CD14-positive monocyte (primary cell): Measurements from ENCODE around the gene C1orf56. TPM values are rescaled to one million over a fixed set of nuclear protein-coding genes. Genes with fewer than 3 reads are reported as not detected.

Experiments
- DNase-seq, 3 donors: peaks; one replicate each; pipeline ENCODE4 v3.0.0-alpha.2; 2011 to 2022
- H2AFZ ChIP-seq: 2 replicates; pipeline ENCODE4 v1.6.0; 2012; ENCODE audit warnings: mild to moderate bottlenecking, low read depth, low read length, inconsistent platforms; ENCODE audit not compliant: insufficient read depth, poor library complexity, severe bottlenecking
- H3K27ac ChIP-seq, 2 donors: 1 replicate in 1 of 2; 2 replicates in 1 of 2; pipeline ENCODE4 v1.5.1; 2012 to 2013; ENCODE audit warnings: low read length in 2 of 2, control low read depth in 1 of 2, inconsistent platforms in 1 of 2, low read depth in 1 of 2, mild to moderate bottlenecking in 1 of 2
- H3K27me3 ChIP-seq, 2 donors: one replicate each; pipeline versions ENCODE4 v1.6.0 to v1.6.1; 2011 to 2013; ENCODE audit warnings: low read length in 2 of 2; ENCODE audit not compliant: control insufficient read depth in 2 of 2, insufficient read depth in 2 of 2
- H3K36me3 ChIP-seq, 2 donors: replicated peaks in 1 of 2; 1 replicate in 1 of 2; 2 replicates in 1 of 2; pipeline versions ENCODE4 v1.5.1 to v1.6.1; 2012 to 2013; ENCODE audit warnings: low read length in 2 of 2, control low read depth in 1 of 2, inconsistent platforms in 1 of 2, mild to moderate bottlenecking in 1 of 2; ENCODE audit not compliant: insufficient read depth in 2 of 2, control insufficient read depth in 1 of 2
- H3K4me1 ChIP-seq, 2 donors: 1 replicate in 1 of 2; 2 replicates in 1 of 2; pipeline versions ENCODE4 v1.5.1 to v1.6.1; 2012 to 2013; ENCODE audit warnings: low read length in 2 of 2, control low read depth in 1 of 2, inconsistent platforms in 1 of 2, mild to moderate bottlenecking in 1 of 2, moderate library complexity in 1 of 2; ENCODE audit not compliant: insufficient read depth in 2 of 2, control insufficient read depth in 1 of 2
- H3K4me2 ChIP-seq: replicated peaks from 2 replicates; pipeline ENCODE3; 2012; ENCODE audit warnings: low read length, moderate library complexity, mild to moderate bottlenecking; ENCODE audit not compliant: poor library complexity, severe bottlenecking; ENCODE audit errors: extremely low read depth
- H3K4me3 ChIP-seq, 3 experiments: fragments of 200-600 bp in 1 of 3; sonication (generic) in 1 of 3; replicated peaks in 1 of 3; 1 replicate in 2 of 3; 2 replicates in 1 of 3; pipeline ENCODE4 v1.5.1; 2011 to 2013; ENCODE audit warnings: low read length in 3 of 3, mild to moderate bottlenecking in 3 of 3, control low read depth in 2 of 3, low read depth in 2 of 3, inconsistent platforms in 1 of 3, moderate library complexity in 1 of 3
- H3K79me2 ChIP-seq: 2 replicates; pipeline ENCODE4 v1.6.0; 2012; ENCODE audit warnings: mild to moderate bottlenecking, control low read depth, inconsistent platforms, low read length, moderate library complexity; ENCODE audit not compliant: insufficient read depth
- H3K9ac ChIP-seq: 2 replicates; pipeline ENCODE4 v1.6.0; 2017; ENCODE audit warnings: low read length, mild to moderate bottlenecking; ENCODE audit not compliant: insufficient read depth, poor library complexity, severe bottlenecking
- H3K9me3 ChIP-seq, 2 donors: replicated peaks in 1 of 2; 1 replicate in 1 of 2; 2 replicates in 1 of 2; pipeline versions ENCODE4 v1.5.1 to v1.6.1; 2012 to 2013; ENCODE audit warnings: low read length in 2 of 2, control low read depth in 1 of 2; ENCODE audit not compliant: control insufficient read depth in 1 of 2, insufficient read depth in 1 of 2
- H4K20me1 ChIP-seq: 2 replicates; pipeline ENCODE4 v1.6.0; 2012; ENCODE audit warnings: mild to moderate bottlenecking, low read length, control low read depth, moderate library complexity; ENCODE audit not compliant: insufficient read depth
- H3K27ac Mint-ChIP-seq, 7 donors: one replicate each; pipeline ENCODE4 v1.8.0; 2020; ENCODE audit warnings: mild to moderate bottlenecking in 7 of 7, mixed read lengths in 7 of 7, moderate library complexity in 6 of 7, inconsistent platforms in 2 of 7
- H3K27me3 Mint-ChIP-seq, 3 donors: one replicate each; pipeline ENCODE4 v1.8.0; 2021 to 2022; ENCODE audit warnings: low read depth in 3 of 3, mild to moderate bottlenecking in 3 of 3, mixed read lengths in 3 of 3, moderate library complexity in 3 of 3, inconsistent platforms in 1 of 3
- H3K36me3 Mint-ChIP-seq, 2 donors: one replicate each; pipeline ENCODE4 v1.8.0; 2020; ENCODE audit warnings: mixed read lengths in 2 of 2, inconsistent platforms in 1 of 2, mild to moderate bottlenecking in 1 of 2
- H3K4me1 Mint-ChIP-seq: one replicate; pipeline ENCODE4 v1.8.0; 2020; ENCODE audit warnings: mild to moderate bottlenecking, mixed read lengths
- H3K4me3 Mint-ChIP-seq, 2 donors: one replicate each; pipeline ENCODE4 v1.8.0; 2020; ENCODE audit warnings: mild to moderate bottlenecking in 2 of 2, mixed read lengths in 2 of 2, moderate library complexity in 1 of 2
- H3K9me3 Mint-ChIP-seq, 7 donors: one replicate each; pipeline ENCODE4 v1.8.0; 2020 to 2022; ENCODE audit warnings: mixed read lengths in 7 of 7, mild to moderate bottlenecking in 6 of 7, moderate library complexity in 6 of 7, inconsistent platforms in 2 of 7
- WGBS: methylation state at CpG from one replicate; pipeline ENCODE4 v1.1.5; 2013; ENCODE audit warnings: missing lambda C conversion rate; ENCODE audit not compliant: insufficient coverage; 5-methylcytosine and 5-hydroxymethylcytosine counted together
- intact Hi-C, 2 donors: fragments of 100-400 bp; cut with micrococcal nuclease; formaldehyde crosslinking; loops; one replicate each; pipeline versions ENCODE4 v1.15.0 to v1.15.1; 2023
- polyA plus RNA-seq, 3 donors: library from polyadenylated mRNA; depleted of rRNA in 1 of 3; unstranded in 2 of 3; stranded (reverse) in 1 of 3; fragments of 300-500 nt in 2 of 3; fragments of >200 nt in 1 of 3; fragmentation: Illumina TruSeq in 2 of 3; gene quantifications; 1 replicate in 2 of 3; 2 replicates in 1 of 3; pipeline ENCODE4 v1.2.3, GENCODE V29; 2012 to 2021
- TF ChIP-seq, protein P1 (sequence below): fragments of 200-600 bp; IDR thresholded peaks from one replicate; pipeline ENCODE4 v1.8.0; 2022; ENCODE audit warnings: antibody characterized with exemption, mild to moderate bottlenecking

The C1orf56 gene
- polyA plus RNA-seq, 3 donors, result 0.60 to 1.5 (median 0.62) TPM

DNA sequence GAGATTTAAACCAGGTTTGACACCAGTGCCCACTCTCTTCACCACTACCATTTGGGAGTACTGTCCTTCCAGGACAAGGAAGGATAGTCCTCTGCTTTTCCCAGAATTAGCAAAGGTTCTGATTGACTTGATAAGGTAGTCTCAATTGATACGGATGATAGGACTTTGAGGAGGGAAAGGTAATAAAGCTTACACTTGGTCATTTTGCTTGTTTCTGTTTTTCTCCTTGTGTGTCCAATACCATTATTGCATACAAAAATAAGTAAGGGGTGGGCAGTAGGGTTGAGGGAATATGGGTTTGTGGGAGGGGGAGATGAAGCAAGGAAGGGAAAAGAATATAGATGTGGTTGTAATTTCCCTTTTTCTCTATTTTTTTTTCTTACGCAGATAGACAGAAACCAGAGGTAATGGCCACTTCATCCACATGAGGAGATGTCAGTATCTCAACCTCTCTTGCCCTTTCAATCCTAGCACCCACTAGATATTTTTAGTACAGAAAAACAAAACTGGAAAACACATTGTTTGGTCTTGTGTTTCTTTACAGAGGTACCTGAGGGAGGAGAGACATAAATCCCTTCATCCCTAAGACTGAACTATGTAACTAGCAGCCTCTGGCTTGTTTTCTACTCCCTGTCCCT is 2.6 kb downstream of the C1orf56 start:
- peaks cover 0 to 7% (median 0%) of the 10 kb centered on the region in 7 donors for H3K9me3 Mint-ChIP-seq
- Histone ChIP-seq H3K27ac (no peak overlapping the region), H3K4me3 (no peak overlapping the region), H3K4me1 (peaks cover 29 to 43% of the 10 kb centered on the region in 2 donors), H3K9me3 (no peaks in the 10 kb centered on the region), H3K27me3 (peaks cover 3 to 20% of the 10 kb centered on the region in 2 donors), H3K4me2 (no peak overlapping the region), H2AFZ (no peak overlapping the region), H3K9ac (no peak overlapping the region), H3K36me3 (peaks cover 44 to 45% of the 10 kb centered on the region in 2 donors), H4K20me1 (peaks cover 65% of the 10 kb centered on the region), H3K79me2 (peaks cover 14% of the 10 kb centered on the region)
- H3K36me3 Mint-ChIP-seq, result peaks cover 50 to 53% of the 10 kb centered on the region in 2 donors
- TF ChIP-seq, protein P1, sequence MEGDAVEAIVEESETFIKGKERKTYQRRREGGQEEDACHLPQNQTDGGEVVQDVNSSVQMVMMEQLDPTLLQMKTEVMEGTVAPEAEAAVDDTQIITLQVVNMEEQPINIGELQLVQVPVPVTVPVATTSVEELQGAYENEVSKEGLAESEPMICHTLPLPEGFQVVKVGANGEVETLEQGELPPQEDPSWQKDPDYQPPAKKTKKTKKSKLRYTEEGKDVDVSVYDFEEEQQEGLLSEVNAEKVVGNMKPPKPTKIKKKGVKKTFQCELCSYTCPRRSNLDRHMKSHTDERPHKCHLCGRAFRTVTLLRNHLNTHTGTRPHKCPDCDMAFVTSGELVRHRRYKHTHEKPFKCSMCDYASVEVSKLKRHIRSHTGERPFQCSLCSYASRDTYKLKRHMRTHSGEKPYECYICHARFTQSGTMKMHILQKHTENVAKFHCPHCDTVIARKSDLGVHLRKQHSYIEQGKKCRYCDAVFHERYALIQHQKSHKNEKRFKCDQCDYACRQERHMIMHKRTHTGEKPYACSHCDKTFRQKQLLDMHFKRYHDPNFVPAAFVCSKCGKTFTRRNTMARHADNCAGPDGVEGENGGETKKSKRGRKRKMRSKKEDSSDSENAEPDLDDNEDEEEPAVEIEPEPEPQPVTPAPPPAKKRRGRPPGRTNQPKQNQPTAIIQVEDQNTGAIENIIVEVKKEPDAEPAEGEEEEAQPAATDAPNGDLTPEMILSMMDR, result no peak
- no CpG with 5 or more reads among the region's 2 CpGs for WGBS
- H3K4me3 Mint-ChIP-seq, result no peak overlapping the region
- H3K27me3 Mint-ChIP-seq, result peaks cover 0 to 32% (median 27%) of the 10 kb centered on the region in 3 donors
- peaks cover 56% of the 10 kb centered on the region for H3K4me1 Mint-ChIP-seq
- H3K27ac Mint-ChIP-seq, result peak overlapping the region in 1 of 7 donors; percentile 25
- DNase-seq, result no peak
- intact Hi-C loops, result no loop called here

DNA sequence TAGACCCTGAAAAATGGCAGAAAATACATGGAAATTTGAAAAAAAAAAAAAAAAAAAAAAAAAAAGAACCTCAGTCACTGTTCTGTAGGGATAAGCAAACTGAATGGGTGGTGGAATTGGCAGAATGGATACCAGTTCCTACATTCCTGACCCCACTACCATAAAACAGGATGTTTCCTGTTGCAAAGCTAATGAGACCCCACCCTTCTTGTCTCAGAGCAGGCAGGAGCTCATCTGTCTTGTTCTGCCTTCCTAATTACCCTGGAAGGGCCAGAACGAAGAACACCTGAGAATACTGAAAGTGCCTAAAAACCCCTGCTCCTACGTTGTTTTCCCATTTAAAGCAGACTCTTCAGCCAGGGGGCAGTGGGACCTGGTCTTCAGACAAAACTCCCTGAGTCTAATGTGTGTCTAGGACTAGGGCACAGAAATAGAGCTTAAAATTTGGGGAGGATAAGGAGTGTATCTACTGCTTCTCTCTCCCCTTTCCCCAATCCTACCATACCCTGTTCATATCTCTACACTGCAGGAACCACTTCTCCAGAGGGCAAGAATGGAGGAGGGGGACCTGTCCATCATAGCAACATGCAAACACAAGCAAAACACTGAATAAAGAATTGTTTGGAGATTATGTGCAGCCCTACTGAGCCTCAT is 3.9 kb downstream of the C1orf56 start:
- H3K4me1 Mint-ChIP-seq, result peaks cover 59% of the 10 kb centered on the region
- peaks cover 78% of the 10 kb centered on the region for H4K20me1 ChIP-seq
- H3K36me3 ChIP-seq, result peaks cover 54 to 55% of the 10 kb centered on the region in 2 donors
- H3K27ac Mint-ChIP-seq, result peak overlapping the region in 3 of 7 donors; percentile 5 to 61 (median 43)
- H3K79me2 ChIP-seq, result peaks cover 27% of the 10 kb centered on the region
- no peak overlapping the region for H3K4me3 ChIP-seq
- no peak for DNase-seq
- intact Hi-C loops, result no loop called here
- no peak overlapping the region for H2AFZ ChIP-seq
- H3K4me2 ChIP-seq, result no peak overlapping the region
- H3K9me3 Mint-ChIP-seq, result peaks cover 0 to 7% (median 0%) of the 10 kb centered on the region in 7 donors
- peaks cover 3 to 20% of the 10 kb centered on the region in 2 donors for H3K27me3 ChIP-seq
- H3K9me3 ChIP-seq, result no peaks in the 10 kb centered on the region
- no peak overlapping the region for H3K27ac ChIP-seq
- H3K9ac ChIP-seq, result no peak overlapping the region
- H3K4me3 Mint-ChIP-seq, result no peak overlapping the region
- H3K36me3 Mint-ChIP-seq, result peaks cover 58 to 65% of the 10 kb centered on the region in 2 donors
- peaks cover 0 to 27% (median 24%) of the 10 kb centered on the region in 3 donors for H3K27me3 Mint-ChIP-seq
- 100% methylated on average over 1 of the region's 2 CpGs for WGBS
- TF ChIP-seq, protein P1, result no peak
- peaks cover 33 to 47% of the 10 kb centered on the region in 2 donors for H3K4me1 ChIP-seq
